HG03025 (cell line): ENCODE results near the gene IRAG1.

Experiments
- ATAC-seq: cut with Tn5 transposase; IDR thresholded peaks from one replicate; pipeline ENCODE4 v1.9.1; 2021; ENCODE audit warnings: mild to moderate bottlenecking, moderate library complexity; ENCODE audit not compliant: unreplicated experiment, low FRiP score

The IRAG1 gene

DNA sequence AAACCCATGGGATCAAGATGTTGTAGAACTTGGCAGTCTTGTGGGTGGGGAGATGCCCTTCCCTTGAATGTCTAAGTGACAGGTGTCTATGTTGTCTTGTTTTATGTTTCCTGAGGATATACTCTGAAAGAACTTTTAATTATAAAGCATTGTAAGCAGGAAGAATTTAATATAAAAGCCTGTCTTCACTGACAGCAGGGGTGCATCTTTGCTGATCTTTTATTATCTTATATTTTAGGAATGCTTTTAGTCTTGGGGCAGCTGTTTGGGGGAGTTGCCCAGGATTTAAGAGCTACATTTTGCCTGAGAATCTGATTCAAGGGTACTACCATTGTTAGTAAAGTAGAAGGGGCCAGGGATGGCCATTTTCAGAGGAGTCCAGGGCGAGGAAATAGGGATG is 43.4 kb downstream of the IRAG1 start:
- no peak for ATAC-seq

DNA sequence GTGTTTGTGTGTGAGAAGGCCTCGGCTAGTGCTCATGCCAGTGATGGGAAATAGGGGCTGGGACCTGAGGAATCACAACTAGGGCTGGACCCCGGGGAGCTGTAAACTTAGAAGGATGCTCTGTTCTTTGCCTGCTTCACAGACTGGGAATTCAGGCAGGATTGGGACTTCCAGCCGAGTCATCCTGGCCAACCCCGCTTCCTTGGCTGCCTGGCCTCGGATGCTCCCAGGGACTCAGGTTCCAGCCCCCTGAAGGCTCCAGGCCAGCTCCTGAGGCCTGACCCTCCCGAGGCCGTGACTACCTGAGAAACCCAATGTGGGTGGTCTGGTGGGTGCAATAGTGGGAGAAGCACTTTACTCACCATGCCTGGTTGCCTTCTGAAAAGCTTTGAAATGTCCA is 44.7 kb downstream of the IRAG1 start:
- no peak for ATAC-seq

DNA sequence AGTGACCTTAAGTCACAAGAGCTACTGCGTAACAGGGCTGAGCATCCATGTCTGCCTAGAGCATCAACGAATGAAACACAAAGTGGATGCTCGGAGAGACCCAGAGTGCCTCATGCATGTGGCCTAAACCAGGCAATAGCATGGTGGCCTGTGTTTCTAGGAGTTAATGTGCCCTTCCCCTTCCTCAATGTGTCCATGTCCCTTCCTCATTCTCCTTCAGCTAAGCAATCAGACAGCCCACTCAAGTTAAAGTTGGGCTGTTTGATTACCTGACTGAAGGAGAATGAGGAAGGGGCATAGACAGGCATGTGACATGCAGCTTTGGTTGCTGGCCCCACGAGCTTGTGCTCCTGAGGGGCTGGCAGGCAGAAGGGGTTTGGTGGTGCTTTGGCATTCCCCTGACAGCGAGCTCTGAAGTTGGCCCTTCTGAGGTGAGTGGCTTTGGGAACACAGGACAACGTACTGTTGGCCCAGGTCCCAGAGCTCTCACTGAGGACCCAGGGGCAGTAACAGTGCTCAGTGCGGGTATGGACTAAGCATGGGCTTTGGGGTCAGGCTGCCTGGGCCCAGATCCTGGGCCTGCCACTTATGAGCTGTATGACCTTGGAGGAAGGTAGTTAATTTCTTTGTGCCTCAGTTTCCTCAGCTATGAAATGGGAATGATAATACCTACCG is 46.7 kb downstream of the IRAG1 start:
- no peak for ATAC-seq

DNA sequence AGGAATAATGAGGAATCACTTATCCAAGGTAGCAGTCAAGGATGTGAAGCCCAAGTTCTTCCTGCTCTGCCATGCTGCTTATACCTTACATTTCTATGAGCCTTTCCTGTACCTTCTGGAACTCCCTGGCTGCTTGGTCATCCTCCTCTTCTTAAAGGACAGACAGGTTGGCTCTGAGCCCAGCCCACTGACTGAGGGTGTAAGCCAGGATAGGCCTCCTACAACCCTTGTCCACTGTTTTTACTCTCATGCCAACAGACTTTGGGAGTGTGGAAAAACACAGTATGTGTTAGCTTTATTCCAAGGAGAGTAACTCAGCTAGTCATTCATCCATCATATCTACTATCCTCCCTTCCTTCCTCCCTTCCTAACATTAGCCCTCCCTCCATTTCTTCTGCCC is 47.5 kb downstream of the IRAG1 start:
- ATAC-seq, result no peak

DNA sequence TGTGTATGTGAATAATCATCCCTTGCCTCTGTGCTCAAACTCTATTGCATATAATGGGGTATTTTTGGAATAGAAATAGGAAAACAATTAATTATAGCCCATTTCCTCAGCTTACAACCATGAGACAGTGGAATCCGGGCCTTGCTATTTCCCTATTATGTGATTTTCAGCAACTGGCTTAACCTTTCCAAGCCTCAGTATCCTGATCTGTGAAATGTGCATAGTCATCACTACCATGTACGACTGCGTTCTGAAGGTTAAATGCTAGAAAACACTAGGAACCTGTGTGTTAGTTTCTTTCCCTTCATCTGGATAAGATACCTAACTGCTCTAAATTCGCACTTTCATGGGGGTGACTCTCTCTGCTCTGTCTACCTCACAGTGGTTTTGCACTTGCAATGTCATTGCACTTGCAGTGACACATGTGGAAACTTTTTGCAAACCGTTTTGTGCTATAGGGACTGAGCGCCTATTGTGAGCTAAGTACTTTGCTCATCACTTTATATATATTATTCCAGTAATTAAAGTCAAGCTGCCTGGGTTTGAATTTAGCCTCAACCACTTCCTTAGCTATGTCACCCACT is 48.3 kb downstream of the IRAG1 start:
- ATAC-seq, result no peak
